D721Med (cell line): ENCODE measurements around the gene MPEG1.

Experiments used
- DNase-seq: peaks from one replicate; pipeline ENCODE4 v3.0.0; 2011; ENCODE audit warnings: low spot score; ENCODE audit not compliant: insufficient read length
- FAIRE-seq: peaks from 2 replicates; lab custom pipeline; 2011; peaks lifted over from hg19 to GRCh38; lab: Jason Lieb, UNC
- CTCF ChIP-seq: IDR thresholded peaks from 2 replicates; pipeline ENCODE4 v1.5.1; 2012; ENCODE audit warnings: mild to moderate bottlenecking, control low read depth; ENCODE audit not compliant: insufficient read depth; ENCODE audit errors: missing control alignments

The MPEG1 gene

GRCh38 chr11:59207988-59208451 lies 4.7 kb downstream of the MPEG1 start:
- FAIRE-seq, result no peak
- TF ChIP-seq CTCF, result peak; percentile 72
- DNase-seq, result no peak

GRCh38 chr11:59206635-59207034 lies 6.1 kb downstream of the MPEG1 start:
- FAIRE-seq (no peak), DNase-seq (no peak)
- TF ChIP-seq CTCF, result peak; percentile 41

GRCh38 chr11:59205648-59206047 lies 7.1 kb downstream of the MPEG1 start:
- TF ChIP-seq CTCF, result no peak
- FAIRE-seq, result no peak
- no peak for DNase-seq

- FAIRE-seq, result no peak
- no peak for DNase-seq
Measured at GRCh38 chr11:59204746-59205145, 8.0 kb downstream of the MPEG1 start.

GRCh38 chr11:59201353-59201752 lies 11.4 kb downstream of the MPEG1 start:
- DNase-seq (no peak), FAIRE-seq (no peak)

More at GRCh38 chr11:59204746-59205145, 8.0 kb downstream of the MPEG1 start:
- TF ChIP-seq CTCF, result no peak

GRCh38 chr11:59200423-59200746 lies 12.3 kb downstream of the MPEG1 start:
- DNase-seq (no peak), FAIRE-seq (no peak)
- TF ChIP-seq CTCF, result no peak

More at GRCh38 chr11:59201353-59201752, 11.4 kb downstream of the MPEG1 start:
- no peak for TF ChIP-seq CTCF

- FAIRE-seq, result no peak
- TF ChIP-seq CTCF, result no peak
- DNase-seq, result no peak
Measured at GRCh38 chr11:59199546-59200422, 12.9 kb downstream of the MPEG1 start.
